Panc1 (cell line): ENCODE results near the gene SERGEF. TPM values are rescaled to one million over a fixed set of nuclear protein-coding genes. Genes with fewer than 3 reads are reported as not detected.

Experiments used
- ATAC-seq: fragments of 200-7000 bp; cut with Tn5 transposase; 2 replicates; pipeline ENCODE4 v1.9.1; 2020; ENCODE audit warnings: mild to moderate bottlenecking, moderate library complexity
- BruUV-seq: library from RNA; stranded (reverse); fragments of 400-500 nt; replicated peaks from 2 replicates; lab custom pipeline; 2021; lab: Mats Ljungman, UMichigan
- CTCF ChIA-PET: fragments of 300-600 bp; sonication (Branson Sonifier 250); formaldehyde crosslinking; loops from one replicate; lab custom pipeline; 2022; ENCODE audit warnings: antibody characterized with exemption; lab: Charles Lee
- POLR2A ChIA-PET: fragments of 300-600 bp; sonication (Branson Sonifier 250); formaldehyde crosslinking; loops from one replicate; lab custom pipeline; 2022; ENCODE audit warnings: antibody characterized with exemption; lab: Charles Lee
- DNase-seq: peaks from one replicate; pipeline ENCODE4 v3.0.0-alpha.2; 2010; ENCODE audit warnings: low read depth, low spot score
- H3K27ac ChIP-seq: 2 replicates; pipeline ENCODE4 v1.5.1; 2011; ENCODE audit warnings: mild to moderate bottlenecking, low read length, inconsistent platforms
- H3K27me3 ChIP-seq: fragments of 200-500 bp; sonication (Bioruptor generic); 2 replicates; pipeline ENCODE4 v1.6.0; 2014; ENCODE audit warnings: low read length, inconsistent platforms; ENCODE audit not compliant: control insufficient read depth, insufficient read depth
- H3K36me3 ChIP-seq: fragments of 200-500 bp; sonication (Bioruptor generic); 2 replicates; pipeline ENCODE4 v1.5.1; 2014; ENCODE audit warnings: inconsistent platforms, mild to moderate bottlenecking, low read length, moderate library complexity; ENCODE audit not compliant: control insufficient read depth, insufficient read depth
- H3K4me1 ChIP-seq: 2 replicates; pipeline ENCODE4 v1.5.1; 2011; ENCODE audit warnings: inconsistent platforms, mild to moderate bottlenecking, low read length, moderate library complexity; ENCODE audit not compliant: control insufficient read depth, insufficient read depth
- H3K4me3 ChIP-seq, 2 experiments: 2 replicates each; pipeline ENCODE4 v1.5.1; 2011 to 2012; ENCODE audit warnings: low read depth in 2 of 2, low read length in 2 of 2, mild to moderate bottlenecking in 2 of 2, inconsistent platforms in 1 of 2, moderate library complexity in 1 of 2
- H3K9me3 ChIP-seq: fragments of 200-500 bp; sonication (Bioruptor generic); 2 replicates; pipeline ENCODE4 v1.5.1; 2014; ENCODE audit warnings: low read depth, mild to moderate bottlenecking, inconsistent platforms, low read length, moderate library complexity; ENCODE audit not compliant: control insufficient read depth, insufficient read depth
- CTCF ChIP-seq: fragments of 450-650 bp; IDR thresholded peaks from 2 replicates; pipeline ENCODE4 v1.5.1; 2017; ENCODE audit warnings: mild to moderate bottlenecking
- POLR2AphosphoS5 ChIP-seq: IDR thresholded peaks from 2 replicates; pipeline ENCODE4 v1.6.1; 2012; ENCODE audit warnings: mild to moderate bottlenecking, low read depth, low read length, moderate library complexity
- REST ChIP-seq, 2 experiments: IDR thresholded peaks; 2 replicates each; pipeline ENCODE4 v1.6.1; 2011 to 2012; ENCODE audit warnings: low read depth in 2 of 2, control low read depth in 1 of 2, low read length in 1 of 2, mild to moderate bottlenecking in 1 of 2, moderate library complexity in 1 of 2; ENCODE audit not compliant: insufficient read depth in 1 of 2
- SIN3A ChIP-seq: IDR thresholded peaks from 2 replicates; pipeline ENCODE4 v1.6.1; 2012; ENCODE audit warnings: low read depth, mild to moderate bottlenecking, low read length, moderate library complexity, borderline replicate concordance; ENCODE audit not compliant: insufficient read depth
- TCF7L2 ChIP-seq: IDR thresholded peaks from 2 replicates; pipeline ENCODE4 v1.6.1; 2011; ENCODE audit warnings: mild to moderate bottlenecking, low read depth, low read length, inconsistent platforms
- in situ Hi-C: cut with HindIII; loops from 2 replicates; pipeline ENCODE4 v1.10.0; 2016; ENCODE audit warnings: low sequenced_read_pairs, low pct_unique_long_range_greater_than_20kb
- intact Hi-C: fragments of 100-400 bp; cut with micrococcal nuclease; formaldehyde crosslinking; loops from one replicate; pipeline ENCODE4 v1.10.0; 2022; ENCODE audit not compliant: unreplicated experiment
- total RNA-seq: library from RNA; stranded (reverse); gene quantifications from one replicate; pipeline ENCODE4 v1.2.1, GENCODE V29; 2021; ENCODE audit not compliant: unreplicated experiment

Gene SERGEF
- total RNA-seq, 1 experiment from 2014 or later = 35.5 TPM

GRCh38 chr11:18036456-18036855 lies 23.6 kb upstream of the SERGEF start:
- in situ Hi-C loops (no loop called here), intact Hi-C loops (no loop called here)
- Histone ChIP-seq H3K27ac (no peak overlapping the region), H3K9me3 (no peaks in the 10 kb centered on the region), H3K27me3 (peaks cover 28% of the 10 kb centered on the region), H3K4me1 (no peaks in the 10 kb centered on the region), H3K4me3 (no peak overlapping the region), H3K36me3 (no peaks in the 10 kb centered on the region)
- ChIA-PET POLR2A (interaction anchor here (0.7 kb wide), 1 partner anchor 633 kb away, joined by 3 read pairs; no protein-coding TSS in a partner anchor), CTCF (no interaction called here)
- no TSS peak for BruUV-seq
- DNase-seq = no peak
- ATAC-seq = no peak
- TF ChIP-seq TCF7L2 (no peak), SIN3A (no peak), CTCF (no peak), REST (IDR thresholded peaks at IDR 0.05; ENCODE audit: insufficient read depth in 1 of 2, low read depth in 2 of 2, low read length in 1 of 2) (no peak), POLR2AphosphoS5 (no peak)

- BruUV-seq = no TSS peak
- ChIA-PET CTCF (no interaction called here), POLR2A (no interaction called here)
- Histone ChIP-seq H3K36me3 (no peaks in the 10 kb centered on the region), H3K4me3 (no peak overlapping the region), H3K27me3 (peaks cover 12% of the 10 kb centered on the region), H3K27ac (no peak overlapping the region), H3K4me1 (no peaks in the 10 kb centered on the region), H3K9me3 (no peaks in the 10 kb centered on the region)
- TF ChIP-seq TCF7L2 (no peak), REST (IDR thresholded peaks at IDR 0.05; ENCODE audit: insufficient read depth in 1 of 2, low read depth in 2 of 2, low read length in 1 of 2) (no peak), SIN3A (no peak), CTCF (no peak), POLR2AphosphoS5 (no peak)
- DNase-seq (no peak), ATAC-seq (no peak)
- intact Hi-C loops = no loop called here
- in situ Hi-C loops = no loop called here
These were observed 14.6 kb upstream of the SERGEF start for GRCh38 chr11:18027475-18027874.
